ENCODE measurements around the gene TNNI2. TPM values are rescaled to one million over a fixed set of nuclear protein-coding genes. Genes with fewer than 3 reads are reported as not detected.

The TNNI2 gene
- total and polyA plus RNA-seq, 4 donors, result 0.22 to 0.28 TPM; not detected in 2

GRCh38 chr11:1856306-1857005 lies 17.7 kb downstream of the TNNI2 start (continued):
- TF ChIP-seq JUND (IDR thresholded peaks at IDR 0.05) (no peak), RXRA (IDR thresholded peaks at IDR 0.05) (no peak), CTCF (IDR thresholded peaks at IDR 0.05; ENCODE audit: low read depth, low read length, missing input control) (no peak)

GRCh38 chr11:1857064-1857463 lies 18.3 kb downstream of the TNNI2 start:
- Histone ChIP-seq H3K4me3 (ENCODE audit: low read depth in 1 of 3, low read length in 3 of 3) (no peak overlapping the region), H3K27me3 (ENCODE audit: control insufficient read depth in 4 of 4, insufficient read depth in 4 of 4, low read length in 3 of 4) (no peaks in the 10 kb centered on the region), H3K36me3 (ENCODE audit: control insufficient read depth in 4 of 4, insufficient read depth in 3 of 4, low read depth in 1 of 4, low read length in 3 of 4) (no peaks in the 10 kb centered on the region), H3K4me1 (ENCODE audit: control insufficient read depth in 4 of 4, insufficient read depth in 4 of 4, low read length in 3 of 4) (no peaks in the 10 kb centered on the region), H3K9ac (ENCODE audit: low read depth in 1 of 2, low read length in 2 of 2) (no peak overlapping the region), H3K27ac (ENCODE audit: low read depth in 1 of 2, low read length in 2 of 2) (no peak overlapping the region), H3K9me3 (ENCODE audit: control insufficient read depth in 4 of 4, low read length in 3 of 4) (no peaks in the 10 kb centered on the region)
- no peak for DNase-seq (ENCODE audit: low spot score)
- WGBS, result 86% methylated on average over 11 of the region's 11 CpGs
- no peak for TF ChIP-seq SP1 (IDR thresholded peaks at IDR 0.05)
- TF ChIP-seq, protein P1, sequence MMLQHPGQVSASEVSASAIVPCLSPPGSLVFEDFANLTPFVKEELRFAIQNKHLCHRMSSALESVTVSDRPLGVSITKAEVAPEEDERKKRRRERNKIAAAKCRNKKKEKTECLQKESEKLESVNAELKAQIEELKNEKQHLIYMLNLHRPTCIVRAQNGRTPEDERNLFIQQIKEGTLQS (IDR thresholded peaks at IDR 0.05), result no peak
- TF ChIP-seq RAD21 (IDR thresholded peaks at IDR 0.05), result no peak
- TF ChIP-seq, protein P2, sequence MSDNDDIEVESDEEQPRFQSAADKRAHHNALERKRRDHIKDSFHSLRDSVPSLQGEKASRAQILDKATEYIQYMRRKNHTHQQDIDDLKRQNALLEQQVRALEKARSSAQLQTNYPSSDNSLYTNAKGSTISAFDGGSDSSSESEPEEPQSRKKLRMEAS (IDR thresholded peaks at IDR 0.05), result no peak
- no peak for TF ChIP-seq FOXA1 (IDR thresholded peaks at IDR 0.05)
- no peak for TF ChIP-seq FOXA2 (IDR thresholded peaks at IDR 0.05)

DNA sequence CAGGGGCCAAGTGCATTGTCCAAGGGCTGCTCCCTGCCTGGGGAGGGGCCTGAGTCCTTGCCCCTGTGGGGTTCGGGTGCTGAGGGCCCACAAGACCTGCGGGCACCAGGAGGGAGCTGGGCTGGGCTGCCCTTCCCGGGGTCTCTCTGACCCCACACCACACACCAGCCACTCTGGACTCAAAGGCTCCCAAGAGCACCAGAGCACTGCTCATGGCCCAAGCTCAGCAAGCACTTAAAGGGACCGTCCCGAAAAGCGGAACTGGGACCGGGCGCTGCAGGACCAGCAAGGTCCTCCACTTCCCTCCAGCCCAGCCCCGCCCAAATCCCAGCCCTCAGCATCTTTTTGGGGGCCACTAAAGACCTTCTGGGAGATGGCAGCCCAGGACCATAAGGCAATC lies 19.4 kb downstream of the TNNI2 start:
- peaks cover 0 to 1% (median 0%) of the 10 kb centered on the region in 4 donors for H3K4me1 ChIP-seq (ENCODE audit: control insufficient read depth in 4 of 4, insufficient read depth in 4 of 4, low read length in 3 of 4)
- H3K9ac ChIP-seq (ENCODE audit: low read depth in 1 of 2, low read length in 2 of 2), result no peak overlapping the region
- no peak for TF ChIP-seq YY1 (IDR thresholded peaks at IDR 0.05)
- no peak for TF ChIP-seq HNF4A (conservative IDR thresholded peaks at IDR 0.05)
- no peak for TF ChIP-seq FOXA2 (IDR thresholded peaks at IDR 0.05)
- TF ChIP-seq JUND (IDR thresholded peaks at IDR 0.05), result no peak
- no peak for TF ChIP-seq EGR1 (IDR thresholded peaks at IDR 0.05; ENCODE audit: low read depth in 2 of 2)
- no peaks in the 10 kb centered on the region for H3K36me3 ChIP-seq (ENCODE audit: control insufficient read depth in 4 of 4, insufficient read depth in 3 of 4, low read depth in 1 of 4, low read length in 3 of 4)
- H3K9me3 ChIP-seq (ENCODE audit: control insufficient read depth in 4 of 4, low read length in 3 of 4), result no peaks in the 10 kb centered on the region
- WGBS, result 82% methylated on average over 9 of the region's 9 CpGs
- no peaks in the 10 kb centered on the region for H3K27me3 ChIP-seq (ENCODE audit: control insufficient read depth in 4 of 4, insufficient read depth in 4 of 4, low read length in 3 of 4)
- H3K27ac ChIP-seq (ENCODE audit: low read depth in 1 of 2, low read length in 2 of 2), result no peak overlapping the region
- no peak for DNase-seq (ENCODE audit: low spot score)
- H3K4me3 ChIP-seq (ENCODE audit: low read depth in 1 of 3, low read length in 3 of 3), result no peak overlapping the region

DNA sequence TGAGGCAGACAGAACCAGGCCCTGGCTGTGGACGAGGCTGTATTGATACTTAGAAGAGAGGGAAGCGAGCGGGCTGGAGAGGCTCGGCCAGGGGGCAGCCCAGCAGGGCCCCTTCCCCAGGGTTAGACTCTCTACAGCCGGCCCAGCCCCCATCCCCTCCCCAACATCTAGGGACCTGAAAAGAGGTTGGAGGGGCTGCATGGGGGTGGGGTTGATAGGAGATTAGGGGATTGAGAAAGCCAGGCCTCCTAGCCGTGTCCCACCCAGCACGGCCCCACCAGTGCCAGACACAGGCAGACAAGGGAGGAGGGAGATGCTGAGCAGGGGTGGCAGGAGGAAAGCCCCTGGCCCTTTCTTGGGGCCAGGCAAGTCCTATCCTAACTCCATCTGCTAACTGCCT lies 19.8 kb downstream of the TNNI2 start:
- WGBS, result 89% methylated on average over 7 of the region's 7 CpGs
- no peak for DNase-seq (ENCODE audit: low spot score)
- Histone ChIP-seq H3K36me3 (ENCODE audit: control insufficient read depth in 4 of 4, insufficient read depth in 3 of 4, low read depth in 1 of 4, low read length in 3 of 4) (no peaks in the 10 kb centered on the region), H3K9me3 (ENCODE audit: control insufficient read depth in 4 of 4, low read length in 3 of 4) (no peaks in the 10 kb centered on the region), H3K27me3 (ENCODE audit: control insufficient read depth in 4 of 4, insufficient read depth in 4 of 4, low read length in 3 of 4) (no peaks in the 10 kb centered on the region), H3K27ac (ENCODE audit: low read depth in 1 of 2, low read length in 2 of 2) (no peak overlapping the region), H3K9ac (ENCODE audit: low read depth in 1 of 2, low read length in 2 of 2) (no peak overlapping the region), H3K4me3 (ENCODE audit: low read depth in 1 of 3, low read length in 3 of 3) (no peak overlapping the region), H3K4me1 (ENCODE audit: control insufficient read depth in 4 of 4, insufficient read depth in 4 of 4, low read length in 3 of 4) (peaks cover 0 to 5% (median 3%) of the 10 kb centered on the region in 4 donors)
- TF ChIP-seq NR2F2 (IDR thresholded peaks at IDR 0.05) (no peak), RXRA (IDR thresholded peaks at IDR 0.05) (no peak), CTCF (IDR thresholded peaks at IDR 0.05; ENCODE audit: low read depth, low read length, missing input control) (no peak), ZBTB33 (IDR thresholded peaks at IDR 0.05) (no peak), TAF1 (conservative IDR thresholded peaks at IDR 0.05) (no peak), EGR1 (IDR thresholded peaks at IDR 0.05; ENCODE audit: low read depth in 2 of 2) (no peak), HNF4G (IDR thresholded peaks at IDR 0.05) (no peak), GABPA (IDR thresholded peaks at IDR 0.05 in 1 of 2, conservative IDR thresholded peaks at IDR 0.05 in 1 of 2) (no peak)
